Trophoblast cell (in vitro differentiated cells and primary cell): ENCODE results near the gene CD300C.
"Not testable (repeated sequence)": the region's sequence is repeated elsewhere in the genome, so short reads cannot be mapped to it uniquely, and the experiment has no call there.

Experiments
- DNase-seq, 2 donors: peaks; one replicate each; pipeline ENCODE4 v3.0.0-alpha.2; 2016
- H2AFZ ChIP-seq: 2 replicates; pipeline ENCODE4 v1.6.1; 2013; ENCODE audit warnings: low read length, moderate library complexity, mild to moderate bottlenecking; ENCODE audit not compliant: insufficient read depth, poor library complexity
- H2AK5ac ChIP-seq: 2 replicates; pipeline ENCODE4 v1.6.1; 2013; ENCODE audit warnings: mild to moderate bottlenecking, low read length
- H2BK120ac ChIP-seq: 2 replicates; pipeline ENCODE4 v1.6.1; 2013; ENCODE audit warnings: low read length, mild to moderate bottlenecking, moderate library complexity; ENCODE audit not compliant: insufficient read depth, poor library complexity
- H2BK12ac ChIP-seq: 2 replicates; pipeline ENCODE4 v1.6.1; 2013; ENCODE audit warnings: mild to moderate bottlenecking, low read length, moderate library complexity
- H2BK5ac ChIP-seq: 2 replicates; pipeline ENCODE4 v1.6.1; 2013; ENCODE audit warnings: low read length, low read depth, moderate library complexity, mild to moderate bottlenecking; ENCODE audit not compliant: poor library complexity
- H3K14ac ChIP-seq: 2 replicates; pipeline ENCODE4 v1.6.1; 2013; ENCODE audit warnings: mild to moderate bottlenecking, low read length
- H3K18ac ChIP-seq: 2 replicates; pipeline ENCODE4 v1.6.1; 2013; ENCODE audit warnings: mild to moderate bottlenecking, low read length
- H3K23ac ChIP-seq: 2 replicates; pipeline ENCODE4 v1.6.1; 2013; ENCODE audit warnings: low read length
- H3K27ac ChIP-seq: 2 replicates; pipeline ENCODE4 v1.5.1; 2013; ENCODE audit warnings: low read depth, mild to moderate bottlenecking, inconsistent platforms, low read length, moderate library complexity
- H3K27me3 ChIP-seq: 2 replicates; pipeline ENCODE4 v1.6.1; 2013; ENCODE audit warnings: inconsistent platforms, mild to moderate bottlenecking, low read length, moderate library complexity; ENCODE audit not compliant: insufficient read depth
- H3K36me3 ChIP-seq, 2 experiments: 1 replicate in 1 of 2; 2 replicates in 1 of 2; pipeline ENCODE4 v1.6.1; 2013; ENCODE audit warnings: low read length in 2 of 2, mild to moderate bottlenecking in 2 of 2, moderate library complexity in 1 of 2; ENCODE audit not compliant: insufficient read depth in 2 of 2, control insufficient read depth in 1 of 2
- H3K4ac ChIP-seq: 2 replicates; pipeline ENCODE4 v1.6.1; 2013; ENCODE audit warnings: low read depth, mild to moderate bottlenecking, low read length, moderate library complexity
- H3K4me1 ChIP-seq, 2 experiments: 1 replicate in 1 of 2; 2 replicates in 1 of 2; pipeline ENCODE4 v1.6.1; 2013; ENCODE audit warnings: low read length in 2 of 2, mild to moderate bottlenecking in 2 of 2, moderate library complexity in 1 of 2; ENCODE audit not compliant: insufficient read depth in 2 of 2, control insufficient read depth in 1 of 2
- H3K4me2 ChIP-seq: 2 replicates; pipeline ENCODE4 v1.6.1; 2013; ENCODE audit warnings: inconsistent platforms, mild to moderate bottlenecking, low read length, moderate library complexity
- H3K4me3 ChIP-seq: 2 replicates; pipeline ENCODE4 v1.5.1; 2013; ENCODE audit warnings: mild to moderate bottlenecking, low read depth, low read length, inconsistent platforms
- H3K79me1 ChIP-seq: one replicate; pipeline ENCODE4 v1.6.1; 2013; ENCODE audit warnings: low read length
- H3K79me2 ChIP-seq: 2 replicates; pipeline ENCODE4 v1.6.1; 2013; ENCODE audit warnings: low read length, mild to moderate bottlenecking; ENCODE audit not compliant: control insufficient read depth, insufficient read depth, poor library complexity
- H3K9ac ChIP-seq: 2 replicates; pipeline ENCODE4 v1.6.1; 2013; ENCODE audit warnings: mild to moderate bottlenecking, low read length
- H3K9me3 ChIP-seq: 2 replicates; pipeline ENCODE4 v1.6.1; 2013; ENCODE audit warnings: low read depth, mild to moderate bottlenecking, control low read depth, inconsistent platforms, low read length; ENCODE audit not compliant: insufficient read depth
- H4K12ac ChIP-seq: 2 replicates; pipeline ENCODE4 v1.6.1; 2013; ENCODE audit warnings: low read depth, mild to moderate bottlenecking, low read length, moderate library complexity
- H4K8ac ChIP-seq: 2 replicates; pipeline ENCODE4 v1.6.1; 2013; ENCODE audit warnings: low read depth, mild to moderate bottlenecking, low read length, moderate library complexity
- H4K91ac ChIP-seq: one replicate; pipeline ENCODE4 v1.6.1; 2013; ENCODE audit warnings: low read depth, mild to moderate bottlenecking, low read length, moderate library complexity
- WGBS: extraction: QIAGEN DNeasy Blood & Tissue Kit; methylation state at CpG from one replicate; pipeline ENCODE4 v1.1.7; 2013; ENCODE audit warnings: missing lambda C conversion rate; ENCODE audit not compliant: insufficient read length, insufficient coverage; ENCODE audit errors: extremely low coverage; 5-methylcytosine and 5-hydroxymethylcytosine counted together

CD300C gene

GRCh38 chr17:74520790-74521480, 25.0 kb downstream of the CD300C start:
- H2AFZ ChIP-seq, result no peak overlapping the region
- no peak overlapping the region for H3K4me3 ChIP-seq
- H3K27me3 ChIP-seq, result no peaks in the 10 kb centered on the region
- H4K91ac ChIP-seq, result no peak overlapping the region
- no peak overlapping the region for H2BK12ac ChIP-seq
- no peak overlapping the region for H2BK120ac ChIP-seq
- no peaks in the 10 kb centered on the region for H3K4me1 ChIP-seq
- no peak overlapping the region for H4K8ac ChIP-seq
- peak in 1 of 2 donors; percentile 52 for DNase-seq
- H2BK5ac ChIP-seq, result no peak overlapping the region
- no peak overlapping the region for H2AK5ac ChIP-seq
- H3K18ac ChIP-seq, result no peak overlapping the region
- H4K12ac ChIP-seq, result no peak overlapping the region
- H3K27ac ChIP-seq, result no peak overlapping the region
- H3K4ac ChIP-seq, result no peak overlapping the region
- H3K9ac ChIP-seq, result no peak overlapping the region
- no peaks in the 10 kb centered on the region for H3K79me2 ChIP-seq
- no peak overlapping the region for H3K23ac ChIP-seq
- no peaks in the 10 kb centered on the region for H3K36me3 ChIP-seq
- H3K4me2 ChIP-seq, result no peak overlapping the region
- WGBS, result no CpG with 5 or more reads among the region's 21 CpGs
- no peak overlapping the region for H3K14ac ChIP-seq
- H3K79me1 ChIP-seq, result no peaks in the 10 kb centered on the region
- peaks cover 30% of the 10 kb centered on the region for H3K9me3 ChIP-seq

GRCh38 chr17:74520016-74520434, 25.9 kb downstream of the CD300C start:
- H3K27ac ChIP-seq, result no peak overlapping the region
- H2BK5ac ChIP-seq, result no peak overlapping the region
- DNase-seq, result no peak
- no peaks in the 10 kb centered on the region for H3K36me3 ChIP-seq
- H2BK120ac ChIP-seq, result no peak overlapping the region
- no peak overlapping the region for H4K91ac ChIP-seq
- H3K4me1 ChIP-seq, result no peaks in the 10 kb centered on the region
- H3K79me1 ChIP-seq, result no peaks in the 10 kb centered on the region
- no peak overlapping the region for H3K18ac ChIP-seq
- H2AK5ac ChIP-seq, result no peak overlapping the region
- H4K8ac ChIP-seq, result no peak overlapping the region
- H3K9me3 ChIP-seq, result peaks cover 27% of the 10 kb centered on the region
- H3K4me3 ChIP-seq, result no peak overlapping the region
- WGBS, result no CpG with 5 or more reads among the region's 3 CpGs
- no peak overlapping the region for H2AFZ ChIP-seq
- H3K27me3 ChIP-seq, result no peaks in the 10 kb centered on the region
- H3K9ac ChIP-seq, result no peak overlapping the region
- no peak overlapping the region for H3K14ac ChIP-seq
- no peaks in the 10 kb centered on the region for H3K79me2 ChIP-seq
- H2BK12ac ChIP-seq, result no peak overlapping the region
- H3K23ac ChIP-seq, result no peak overlapping the region
- H3K4ac ChIP-seq, result no peak overlapping the region
- H3K4me2 ChIP-seq, result no peak overlapping the region
- no peak overlapping the region for H4K12ac ChIP-seq

GRCh38 chr17:74518413-74518981, 27.4 kb downstream of the CD300C start:
- H3K79me2 ChIP-seq, H3K4me3 ChIP-seq, H2AFZ ChIP-seq, H3K27ac ChIP-seq, H3K14ac ChIP-seq, H3K18ac ChIP-seq, H2AK5ac ChIP-seq, H3K4me1 ChIP-seq, H3K79me1 ChIP-seq, H3K9ac ChIP-seq, H3K4me2 ChIP-seq, DNase-seq, H4K12ac ChIP-seq, H3K36me3 ChIP-seq, H2BK5ac ChIP-seq, H3K27me3 ChIP-seq, H4K91ac ChIP-seq, H2BK120ac ChIP-seq, H4K8ac ChIP-seq, H3K23ac ChIP-seq, H2BK12ac ChIP-seq, H3K4ac ChIP-seq: not testable (repeated sequence)
- no CpG with 5 or more reads among the region's 6 CpGs for WGBS
- peaks cover 37% of the 10 kb centered on the region for H3K9me3 ChIP-seq

GRCh38 chr17:74516561-74517328, 29.2 kb downstream of the CD300C start:
- Histone ChIP-seq H4K91ac (no peak overlapping the region), H3K79me1 (no peaks in the 10 kb centered on the region), H3K9me3 (peaks cover 26% of the 10 kb centered on the region), H4K8ac (no peak overlapping the region), H3K23ac (no peak overlapping the region), H3K4ac (no peak overlapping the region), H3K4me2 (no peak overlapping the region), H3K18ac (no peak overlapping the region), H2BK120ac (no peak overlapping the region), H3K27me3 (no peaks in the 10 kb centered on the region), H3K14ac (no peak overlapping the region), H3K4me3 (no peak overlapping the region), H3K27ac (no peak overlapping the region), H3K79me2 (no peaks in the 10 kb centered on the region), H2AFZ (no peak overlapping the region), H3K36me3 (no peaks in the 10 kb centered on the region), H3K4me1 (no peaks in the 10 kb centered on the region), H2BK12ac (no peak overlapping the region), H4K12ac (no peak overlapping the region), H2AK5ac (no peak overlapping the region), H3K9ac (no peak overlapping the region), H2BK5ac (no peak overlapping the region)
- no peak for DNase-seq
- WGBS, result no CpG with 5 or more reads among the region's 3 CpGs
